22Rv1 (cell line): Measurements from ENCODE around the gene SMCO1.
"Not testable (repeated sequence)": the region's sequence is repeated elsewhere in the genome, so short reads cannot be mapped to it uniquely, and the experiment has no call there.

Experiments
- ZFX ChIP-seq: fragments of 450-650 bp; IDR thresholded peaks from 2 replicates; pipeline ENCODE4 v1.6.1; 2017; ENCODE audit warnings: antibody characterized with exemption, borderline replicate concordance
- TF ChIP-seq, protein P1 (sequence below): fragments of 450-650 bp; IDR thresholded peaks from 2 replicates; pipeline ENCODE4 v1.5.1; 2017; ENCODE audit warnings: mild to moderate bottlenecking

GRCh38 chr3:196504077-196504398 is 11.1 kb downstream of the SMCO1 start:
- TF ChIP-seq, protein P1, sequence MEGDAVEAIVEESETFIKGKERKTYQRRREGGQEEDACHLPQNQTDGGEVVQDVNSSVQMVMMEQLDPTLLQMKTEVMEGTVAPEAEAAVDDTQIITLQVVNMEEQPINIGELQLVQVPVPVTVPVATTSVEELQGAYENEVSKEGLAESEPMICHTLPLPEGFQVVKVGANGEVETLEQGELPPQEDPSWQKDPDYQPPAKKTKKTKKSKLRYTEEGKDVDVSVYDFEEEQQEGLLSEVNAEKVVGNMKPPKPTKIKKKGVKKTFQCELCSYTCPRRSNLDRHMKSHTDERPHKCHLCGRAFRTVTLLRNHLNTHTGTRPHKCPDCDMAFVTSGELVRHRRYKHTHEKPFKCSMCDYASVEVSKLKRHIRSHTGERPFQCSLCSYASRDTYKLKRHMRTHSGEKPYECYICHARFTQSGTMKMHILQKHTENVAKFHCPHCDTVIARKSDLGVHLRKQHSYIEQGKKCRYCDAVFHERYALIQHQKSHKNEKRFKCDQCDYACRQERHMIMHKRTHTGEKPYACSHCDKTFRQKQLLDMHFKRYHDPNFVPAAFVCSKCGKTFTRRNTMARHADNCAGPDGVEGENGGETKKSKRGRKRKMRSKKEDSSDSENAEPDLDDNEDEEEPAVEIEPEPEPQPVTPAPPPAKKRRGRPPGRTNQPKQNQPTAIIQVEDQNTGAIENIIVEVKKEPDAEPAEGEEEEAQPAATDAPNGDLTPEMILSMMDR: not testable (repeated sequence)
- not testable (repeated sequence) for TF ChIP-seq ZFX
